Neuronal stem cell (in vitro differentiated cells): ENCODE results near the gene WWOX.

Source experiments
- DNase-seq: peaks from one replicate; pipeline ENCODE4 v3.0.0-alpha.2; 2013; ENCODE audit warnings: low spot score
- H2AFZ ChIP-seq: one replicate; pipeline ENCODE4 v1.6.1; 2013; ENCODE audit warnings: mild to moderate bottlenecking, low read length, inconsistent platforms
- H2AK5ac ChIP-seq: 2 replicates; pipeline ENCODE4 v1.6.1; 2013; ENCODE audit warnings: low read depth, mild to moderate bottlenecking, inconsistent platforms, low read length, moderate library complexity, mixed read lengths
- H2BK120ac ChIP-seq: 2 replicates; pipeline ENCODE4 v1.6.1; 2013; ENCODE audit warnings: low read depth, mild to moderate bottlenecking, inconsistent platforms, low read length, moderate library complexity, mixed read lengths
- H2BK12ac ChIP-seq: one replicate; pipeline ENCODE4 v1.6.1; 2013; ENCODE audit warnings: low read length, inconsistent platforms
- H2BK15ac ChIP-seq: 2 replicates; pipeline ENCODE4 v1.6.1; 2013; ENCODE audit warnings: mild to moderate bottlenecking, low read length, inconsistent platforms, mixed read lengths
- H2BK5ac ChIP-seq: one replicate; pipeline ENCODE4 v1.6.1; 2013; ENCODE audit warnings: inconsistent platforms, mild to moderate bottlenecking, low read length, moderate library complexity
- H3K14ac ChIP-seq: one replicate; pipeline ENCODE4 v1.6.1; 2013; ENCODE audit warnings: low read length, inconsistent platforms
- H3K18ac ChIP-seq: 2 replicates; pipeline ENCODE4 v1.6.1; 2013; ENCODE audit warnings: low read length, inconsistent platforms
- H3K23ac ChIP-seq: 2 replicates; pipeline ENCODE4 v1.6.1; 2013; ENCODE audit warnings: low read depth, mild to moderate bottlenecking, mixed read lengths, low read length, inconsistent platforms; ENCODE audit not compliant: poor library complexity
- H3K27ac ChIP-seq: replicated peaks from 3 replicates; pipeline ENCODE4 v1.5.1; 2013; ENCODE audit warnings: low read length, inconsistent platforms
- H3K27me3 ChIP-seq, 3 experiments: 2 replicates each; pipeline ENCODE4 v1.6.1; 2013; ENCODE audit warnings: low read length in 3 of 3, mild to moderate bottlenecking in 2 of 3, inconsistent platforms in 1 of 3, low read depth in 1 of 3, mixed read lengths in 1 of 3, moderate library complexity in 1 of 3; ENCODE audit not compliant: control insufficient read depth in 3 of 3, insufficient read depth in 3 of 3
- H3K36me3 ChIP-seq, 2 donors: replicated peaks in 1 of 2; 2 replicates each; pipeline ENCODE4 v1.6.1; 2013; ENCODE audit warnings: low read length in 2 of 2; ENCODE audit not compliant: control insufficient read depth in 2 of 2, insufficient read depth in 2 of 2
- H3K4ac ChIP-seq: 2 replicates; pipeline ENCODE4 v1.6.1; 2013; ENCODE audit warnings: inconsistent platforms, mild to moderate bottlenecking, low read length, moderate library complexity
- H3K4me1 ChIP-seq, 2 donors: 1 replicate in 1 of 2; 2 replicates in 1 of 2; pipeline ENCODE4 v1.6.1; 2013; ENCODE audit warnings: low read length in 2 of 2, low read depth in 1 of 2; ENCODE audit not compliant: control insufficient read depth in 2 of 2, insufficient read depth in 1 of 2
- H3K4me2 ChIP-seq: one replicate; pipeline ENCODE4 v1.6.1; 2013; ENCODE audit warnings: mild to moderate bottlenecking, low read length, inconsistent platforms; ENCODE audit not compliant: insufficient read depth, poor library complexity, severe bottlenecking
- H3K4me3 ChIP-seq, 2 donors: 2 replicates each; pipeline ENCODE4 v1.5.1; 2013; ENCODE audit warnings: low read length in 2 of 2, mild to moderate bottlenecking in 2 of 2, inconsistent platforms in 1 of 2, moderate library complexity in 1 of 2
- H3K79me1 ChIP-seq: one replicate; pipeline ENCODE4 v1.6.1; 2013; ENCODE audit warnings: low read depth, mild to moderate bottlenecking, inconsistent platforms, low read length, moderate library complexity
- H3K9ac ChIP-seq: one replicate; pipeline ENCODE4 v1.6.1; 2013; ENCODE audit warnings: mild to moderate bottlenecking, low read depth, low read length, inconsistent platforms; ENCODE audit not compliant: poor library complexity
- H3K9me3 ChIP-seq, 2 donors: replicated peaks in 1 of 2; 2 replicates each; pipeline versions ENCODE3 to v1.6.1; 2013; ENCODE audit warnings: low read length in 2 of 2, mild to moderate bottlenecking in 2 of 2, inconsistent platforms in 1 of 2, low read depth in 1 of 2, mixed read lengths in 1 of 2, moderate library complexity in 1 of 2; ENCODE audit not compliant: control insufficient read depth in 2 of 2, insufficient read depth in 1 of 2
- H4K8ac ChIP-seq: one replicate; pipeline ENCODE4 v1.6.1; 2013; ENCODE audit warnings: low read depth, mild to moderate bottlenecking, inconsistent platforms, low read length, moderate library complexity
- H4K91ac ChIP-seq: one replicate; pipeline ENCODE4 v1.6.1; 2013; ENCODE audit warnings: low read length, low read depth, mild to moderate bottlenecking, inconsistent platforms; ENCODE audit not compliant: poor library complexity
- WGBS, 2 donors: extraction: QIAGEN DNeasy Blood & Tissue Kit; methylation state at CpG; one replicate each; pipeline ENCODE4 v1.1.7; 2013; ENCODE audit warnings: missing lambda C conversion rate in 2 of 2, mixed read lengths in 1 of 2; ENCODE audit not compliant: insufficient read length in 2 of 2, insufficient replicate concordance in 1 of 2; ENCODE audit errors: extremely low coverage in 2 of 2; 5-methylcytosine and 5-hydroxymethylcytosine counted together

WWOX gene

GRCh38 chr16:78955206-78955605 lies 855.8 kb downstream of the WWOX start:
- H2AFZ ChIP-seq: no peak overlapping the region
- H2BK15ac ChIP-seq: peak overlapping the region; percentile 8
- H3K27ac ChIP-seq: no peak overlapping the region
- H4K91ac ChIP-seq: no peak overlapping the region
- no peak overlapping the region for H3K14ac ChIP-seq
- H2BK12ac ChIP-seq: no peak overlapping the region
- no peak overlapping the region for H2AK5ac ChIP-seq
- WGBS, 2 donors: no CpG with 5 or more reads among the region's 6 CpGs
- H3K36me3 ChIP-seq: no peaks in the 10 kb centered on the region
- H4K8ac ChIP-seq: no peak overlapping the region
- peaks cover 16 to 19% of the 10 kb centered on the region in 2 donors for H3K4me1 ChIP-seq
- H3K23ac ChIP-seq: no peak overlapping the region
- no peak for DNase-seq
- H2BK120ac ChIP-seq: no peak overlapping the region
- H3K18ac ChIP-seq: no peak overlapping the region
- no peak overlapping the region for H3K4me3 ChIP-seq
- no peaks in the 10 kb centered on the region for H3K79me1 ChIP-seq
- no peaks in the 10 kb centered on the region for H3K9me3 ChIP-seq
- no peak overlapping the region for H3K4me2 ChIP-seq
- no peak overlapping the region for H2BK5ac ChIP-seq
- no peak overlapping the region for H3K9ac ChIP-seq
- peaks cover 0 to 2% (median 0%) of the 10 kb centered on the region in 3 experiments for H3K27me3 ChIP-seq
- H3K4ac ChIP-seq: no peak overlapping the region

- Histone ChIP-seq H3K4me1 (peaks cover 16 to 19% of the 10 kb centered on the region in 2 donors), H2BK12ac (no peak overlapping the region)
These were observed 857.4 kb downstream of the WWOX start for GRCh38 chr16:78956859-78957258.

DNA sequence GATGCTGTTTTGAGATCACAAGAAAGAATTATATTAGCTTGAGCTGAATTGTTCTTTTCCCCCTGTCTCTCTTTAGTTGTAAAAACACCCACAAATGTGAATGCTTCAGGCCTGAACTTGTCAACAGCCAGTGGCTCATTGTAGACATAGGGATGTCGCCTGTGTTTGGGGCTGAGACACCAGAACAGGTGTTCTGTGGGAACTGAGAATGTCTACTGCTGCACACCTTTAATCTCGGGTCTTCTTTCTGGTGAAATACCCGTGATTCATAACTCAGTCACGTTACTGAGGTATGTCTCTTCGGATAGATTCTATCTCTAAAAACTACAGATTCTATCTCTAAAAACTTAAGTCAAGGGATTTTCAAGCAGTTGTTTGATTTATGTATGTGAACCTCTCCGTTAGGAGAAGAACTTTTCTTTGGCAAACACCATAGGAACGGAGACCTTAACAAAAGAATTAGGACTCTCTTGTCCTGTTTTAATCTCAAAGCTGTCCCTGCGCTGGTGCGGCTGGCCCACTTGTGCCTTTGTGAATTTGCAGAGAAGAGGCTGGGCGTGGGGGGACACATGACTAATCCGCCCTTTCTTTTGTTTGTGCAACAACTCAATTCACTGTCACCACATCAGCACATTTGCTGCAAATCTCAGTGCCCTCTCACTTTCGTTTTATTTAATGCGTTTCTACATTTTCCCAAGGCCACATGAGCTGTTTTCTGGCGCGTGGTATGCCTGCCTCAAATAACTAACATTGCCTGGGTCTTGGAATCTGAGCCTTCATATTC lies 858.1 kb downstream of the WWOX start:
- Histone ChIP-seq H3K9ac (no peak overlapping the region), H2BK12ac (no peak overlapping the region), H3K27ac (peak overlapping the region; percentile 85), H2BK15ac (no peak overlapping the region), H3K9me3 (peaks cover 0 to 4% of the 10 kb centered on the region in 2 donors), H2AFZ (peak overlapping the region; percentile 78), H3K4ac (no peak overlapping the region), H4K8ac (no peak overlapping the region), H3K4me1 (peaks cover 19 to 20% of the 10 kb centered on the region in 2 donors), H4K91ac (no peak overlapping the region), H3K14ac (no peak overlapping the region), H2BK5ac (no peak overlapping the region), H3K27me3 (peaks cover 0 to 6% (median 0%) of the 10 kb centered on the region in 3 experiments), H3K36me3 (no peaks in the 10 kb centered on the region), H3K18ac (no peak overlapping the region), H2BK120ac (no peak overlapping the region), H3K4me3 (peak overlapping the region in 1 of 2 donors; percentile 27), H3K4me2 (no peak overlapping the region), H3K23ac (no peak overlapping the region), H2AK5ac (no peak overlapping the region), H3K79me1 (no peaks in the 10 kb centered on the region)
- WGBS, 2 donors: no CpG with 5 or more reads among the region's 15 CpGs
- DNase-seq: peak; percentile 52

More at GRCh38 chr16:78956859-78957258, 857.4 kb downstream of the WWOX start:
- H2BK120ac ChIP-seq: no peak overlapping the region
- no peaks in the 10 kb centered on the region for H3K79me1 ChIP-seq
- peaks cover 0 to 4% of the 10 kb centered on the region in 2 donors for H3K9me3 ChIP-seq
- H3K23ac ChIP-seq: no peak overlapping the region
- no peak for DNase-seq
- H3K36me3 ChIP-seq: no peaks in the 10 kb centered on the region
- no peak overlapping the region for H2AK5ac ChIP-seq
- H4K8ac ChIP-seq: no peak overlapping the region
- WGBS, 2 donors: no CpG with 5 or more reads among the region's 8 CpGs
- H3K4me2 ChIP-seq: no peak overlapping the region
- H2BK15ac ChIP-seq: no peak overlapping the region
- H2AFZ ChIP-seq: peak overlapping the region; percentile 78
- H3K14ac ChIP-seq: no peak overlapping the region
- no peak overlapping the region for H3K9ac ChIP-seq
- H3K27ac ChIP-seq: peak overlapping the region; percentile 17
- no peak overlapping the region for H3K4me3 ChIP-seq
- no peak overlapping the region for H3K18ac ChIP-seq
- peaks cover 0 to 6% (median 0%) of the 10 kb centered on the region in 3 experiments for H3K27me3 ChIP-seq
- H2BK5ac ChIP-seq: no peak overlapping the region
- no peak overlapping the region for H4K91ac ChIP-seq
- H3K4ac ChIP-seq: no peak overlapping the region

- 100% methylated on average over 1 of the region's 2 CpGs; no CpG with 5 or more reads in 1 of the 2 donors for WGBS, 2 donors
- Histone ChIP-seq H2BK12ac (no peak overlapping the region), H3K4me1 (peaks cover 14 to 19% of the 10 kb centered on the region in 2 donors), H3K9ac (no peak overlapping the region), H2BK15ac (no peak overlapping the region), H3K4me2 (no peak overlapping the region), H2BK5ac (no peak overlapping the region), H3K4ac (no peak overlapping the region), H3K36me3 (no peaks in the 10 kb centered on the region), H3K9me3 (peaks cover 2 to 7% of the 10 kb centered on the region in 2 donors), H3K14ac (no peak overlapping the region), H3K27ac (no peak overlapping the region), H3K4me3 (no peak overlapping the region), H2BK120ac (no peak overlapping the region), H2AFZ (no peak overlapping the region), H3K27me3 (peaks cover 0 to 6% (median 0%) of the 10 kb centered on the region in 3 experiments), H4K91ac (peak overlapping the region; percentile 82), H3K18ac (no peak overlapping the region), H3K23ac (no peak overlapping the region), H2AK5ac (no peak overlapping the region), H3K79me1 (no peaks in the 10 kb centered on the region), H4K8ac (no peak overlapping the region)
- no peak for DNase-seq
These were observed 862.0 kb downstream of the WWOX start for GRCh38 chr16:78961464-78961863.
